Right atrium auricular region (tissue), 2 donors: ENCODE results near the gene SETD2. TPM values are rescaled to one million over a fixed set of nuclear protein-coding genes. Genes with fewer than 3 reads are reported as not detected.

Experiments used
- DNase-seq: peaks from one replicate; pipeline ENCODE4 v3.0.0-alpha.2; 2019; ENCODE audit warnings: low spot score
- H3K27ac ChIP-seq, 2 donors: fragments of 200-600 bp; sonication (generic); 1 replicate in 1 of 2; 2 replicates in 1 of 2; pipeline ENCODE4 v1.5.1; 2016 to 2019
- H3K27me3 ChIP-seq, 2 donors: fragments of 200-600 bp; sonication (generic); one replicate each; pipeline versions ENCODE4 v1.5.1 to v1.6.0; 2017 to 2019
- H3K36me3 ChIP-seq: fragments of 200-600 bp; sonication (generic); one replicate; pipeline ENCODE4 v1.5.1; 2016
- H3K4me1 ChIP-seq, 2 donors: fragments of 200-600 bp; sonication (generic); one replicate each; pipeline versions ENCODE4 v1.5.1 to v1.6.0; 2017 to 2019
- H3K4me3 ChIP-seq, 2 donors: fragments of 200-600 bp; sonication (generic); 1 replicate in 1 of 2; 2 replicates in 1 of 2; pipeline ENCODE4 v1.5.1; 2017 to 2019; ENCODE audit warnings: mild to moderate bottlenecking in 1 of 2, moderate library complexity in 1 of 2
- H3K9me3 ChIP-seq, 2 donors: fragments of 200-600 bp; sonication (generic); one replicate each; pipeline ENCODE4 v1.5.1; 2019
- CTCF ChIP-seq, 2 donors: fragments of 200-600 bp; sonication (generic); IDR thresholded peaks; one replicate each; pipeline ENCODE4 v1.5.1; 2019; ENCODE audit warnings: antibody characterized with exemption in 2 of 2
- total RNA-seq, 2 donors: library from RNA; depleted of rRNA; stranded (reverse); fragments of >200 nt; gene quantifications; one replicate each; pipeline ENCODE4 v1.1.0, GENCODE V29; 2016

SETD2 gene
- total RNA-seq, 2 donors from 2014 or later, result 26.8 to 34.2 TPM

GRCh38 chr3:47065681-47066080, 98.2 kb downstream of the SETD2 start:
- Histone ChIP-seq H3K4me3 (no peak overlapping the region), H3K27ac (no peak overlapping the region), H3K27me3 (no peaks in the 10 kb centered on the region), H3K36me3 (peaks cover 39% of the 10 kb centered on the region), H3K4me1 (no peaks in the 10 kb centered on the region), H3K9me3 (no peaks in the 10 kb centered on the region)
- no peak for DNase-seq
- no peak for TF ChIP-seq CTCF (IDR thresholded peaks at IDR 0.05)

GRCh38 chr3:47065058-47065457, 98.9 kb downstream of the SETD2 start:
- Histone ChIP-seq H3K9me3 (no peaks in the 10 kb centered on the region), H3K27ac (no peak overlapping the region), H3K4me3 (no peak overlapping the region), H3K4me1 (no peaks in the 10 kb centered on the region), H3K36me3 (peaks cover 39% of the 10 kb centered on the region), H3K27me3 (no peaks in the 10 kb centered on the region)
- DNase-seq, result no peak
- no peak for TF ChIP-seq CTCF (IDR thresholded peaks at IDR 0.05)

DNA sequence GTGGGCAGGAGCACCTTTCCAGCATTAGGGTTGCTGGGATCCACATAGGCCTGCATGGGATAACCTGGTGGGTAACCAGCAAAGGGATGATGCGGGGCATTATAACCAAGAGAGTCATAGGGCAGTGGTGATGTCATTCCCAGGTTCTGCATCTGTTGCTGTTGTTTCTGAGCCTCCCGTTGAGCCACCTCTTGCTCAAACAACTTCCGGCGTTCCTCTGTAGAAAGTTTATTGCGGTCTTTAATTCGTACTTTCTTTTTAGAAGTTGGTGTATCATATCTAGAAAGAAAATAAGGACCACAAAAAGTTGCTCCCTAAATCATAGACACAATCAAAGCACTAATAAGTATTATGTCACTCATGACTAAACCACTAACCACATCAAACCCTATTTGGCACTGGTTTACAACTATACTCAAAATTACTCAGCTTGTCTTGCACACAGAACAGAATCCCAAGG, 106.7 kb downstream of the SETD2 start:
- no peaks in the 10 kb centered on the region for H3K27me3 ChIP-seq
- H3K4me3 ChIP-seq, result no peak overlapping the region
- no peak for DNase-seq
- peaks cover 18% of the 10 kb centered on the region for H3K36me3 ChIP-seq
- no peak overlapping the region for H3K27ac ChIP-seq
- H3K4me1 ChIP-seq, result no peaks in the 10 kb centered on the region
- no peak for TF ChIP-seq CTCF (IDR thresholded peaks at IDR 0.05)
- H3K9me3 ChIP-seq, result no peaks in the 10 kb centered on the region

- no peak for TF ChIP-seq CTCF (IDR thresholded peaks at IDR 0.05)
- Histone ChIP-seq H3K27ac (no peak overlapping the region), H3K4me3 (no peak overlapping the region), H3K36me3 (peaks cover 13% of the 10 kb centered on the region), H3K4me1 (no peaks in the 10 kb centered on the region), H3K9me3 (no peaks in the 10 kb centered on the region), H3K27me3 (no peaks in the 10 kb centered on the region)
- no peak for DNase-seq
Observed at GRCh38 chr3:47056705-47057104, 107.2 kb downstream of the SETD2 start.

GRCh38 chr3:47054412-47054811, 109.5 kb downstream of the SETD2 start:
- Histone ChIP-seq H3K4me3 (no peak overlapping the region), H3K27ac (no peak overlapping the region), H3K27me3 (no peaks in the 10 kb centered on the region), H3K36me3 (peaks cover 6% of the 10 kb centered on the region), H3K9me3 (no peaks in the 10 kb centered on the region), H3K4me1 (no peaks in the 10 kb centered on the region)
- DNase-seq, result no peak
- no peak for TF ChIP-seq CTCF (IDR thresholded peaks at IDR 0.05)

GRCh38 chr3:47047673-47048072, 116.2 kb downstream of the SETD2 start:
- TF ChIP-seq CTCF (IDR thresholded peaks at IDR 0.05), result no peak
- no peak overlapping the region for H3K4me3 ChIP-seq
- H3K27ac ChIP-seq, result no peak overlapping the region
- no peaks in the 10 kb centered on the region for H3K9me3 ChIP-seq
- no peaks in the 10 kb centered on the region for H3K4me1 ChIP-seq
- H3K27me3 ChIP-seq, result no peaks in the 10 kb centered on the region
- no peak for DNase-seq
- peaks cover 22% of the 10 kb centered on the region for H3K36me3 ChIP-seq
